HG03097 (cell line): Measurements from ENCODE around the gene PLCXD1.
A peak's percentile ranks its signal among the peaks of the same experiment; 100 is the strongest.
"Not testable (repeated sequence)": the region's sequence is repeated elsewhere in the genome, so short reads cannot be mapped to it uniquely, and the experiment has no call there.

ENCODE experiments used
- ATAC-seq: cut with Tn5 transposase; IDR thresholded peaks from one replicate; pipeline ENCODE4 v1.9.1; 2021; ENCODE audit not compliant: unreplicated experiment, low FRiP score

The PLCXD1 gene

GRCh38 chrX:314781-315595, 33.8 kb downstream of the PLCXD1 start:
- ATAC-seq: no peak

GRCh38 chrX:316351-317325, 35.5 kb downstream of the PLCXD1 start:
- ATAC-seq: no peak

GRCh38 chrX:317424-318067, 36.4 kb downstream of the PLCXD1 start:
- no peak for ATAC-seq

GRCh38 chrX:318068-318738, 37.0 kb downstream of the PLCXD1 start:
- ATAC-seq: peak; percentile 56

- peak; percentile 86 for ATAC-seq
Measured at GRCh38 chrX:318739-319578, 37.8 kb downstream of the PLCXD1 start, which contains the start of gene GTPBP6. TSS of gene GTPBP6 (minus strand) at chrX:318796. CDS start at chrX:318787, 9 bp downstream.

GRCh38 chrX:319579-320125, 38.5 kb downstream of the PLCXD1 start:
- ATAC-seq: no peak

GRCh38 chrX:320126-320783, 39.1 kb downstream of the PLCXD1 start:
- no peak for ATAC-seq

GRCh38 chrX:323721-324628, 42.8 kb downstream of the PLCXD1 start:
- no peak for ATAC-seq

GRCh38 chrX:324664-325063, 43.5 kb downstream of the PLCXD1 start:
- ATAC-seq: not testable (repeated sequence)

- ATAC-seq: no peak
Measured at GRCh38 chrX:327660-328126, 46.5 kb downstream of the PLCXD1 start.

- ATAC-seq: no peak
Measured at GRCh38 chrX:329291-329910, 48.2 kb downstream of the PLCXD1 start.

- not testable (repeated sequence) for ATAC-seq
Measured at GRCh38 chrX:330141-330725, 49.1 kb downstream of the PLCXD1 start.

- ATAC-seq: no peak
Measured at GRCh38 chrX:330726-331150, 49.6 kb downstream of the PLCXD1 start.

GRCh38 chrX:331151-331824, 50.1 kb downstream of the PLCXD1 start:
- ATAC-seq: no peak

GRCh38 chrX:331825-332495, 50.8 kb downstream of the PLCXD1 start:
- ATAC-seq: no peak

GRCh38 chrX:332496-332860, 51.3 kb downstream of the PLCXD1 start:
- no peak for ATAC-seq
